GM12874 (cell line): ENCODE data around the gene LRRC8C.

ENCODE experiments used
- TF ChIP-seq, protein P1 (sequence below): IDR thresholded peaks from 2 replicates; pipeline ENCODE4 v1.5.1; 2011; ENCODE audit warnings: low read depth, mild to moderate bottlenecking, control low read depth, low read length, moderate library complexity; ENCODE audit not compliant: insufficient read depth

The LRRC8C gene

DNA sequence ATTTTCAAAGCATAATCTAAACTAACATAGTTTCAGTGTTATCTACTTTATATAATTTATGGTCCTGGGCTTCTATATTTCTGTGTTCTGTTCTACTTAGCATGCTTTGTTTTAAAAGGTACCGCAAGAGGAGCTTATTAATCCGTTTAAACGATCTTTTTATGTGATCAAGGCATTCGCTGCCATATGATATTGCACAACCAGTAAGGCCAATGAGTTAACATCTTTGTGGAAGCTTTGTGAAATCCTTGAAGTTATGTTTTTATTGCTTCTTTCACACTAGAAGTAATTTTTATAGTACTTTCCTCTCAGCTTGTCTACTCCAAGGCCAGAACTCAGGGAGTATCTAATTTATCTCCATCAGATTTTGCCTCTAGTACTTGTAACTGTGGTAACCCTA lies 8.9 kb downstream of the LRRC8C start:
- TF ChIP-seq, protein P1, sequence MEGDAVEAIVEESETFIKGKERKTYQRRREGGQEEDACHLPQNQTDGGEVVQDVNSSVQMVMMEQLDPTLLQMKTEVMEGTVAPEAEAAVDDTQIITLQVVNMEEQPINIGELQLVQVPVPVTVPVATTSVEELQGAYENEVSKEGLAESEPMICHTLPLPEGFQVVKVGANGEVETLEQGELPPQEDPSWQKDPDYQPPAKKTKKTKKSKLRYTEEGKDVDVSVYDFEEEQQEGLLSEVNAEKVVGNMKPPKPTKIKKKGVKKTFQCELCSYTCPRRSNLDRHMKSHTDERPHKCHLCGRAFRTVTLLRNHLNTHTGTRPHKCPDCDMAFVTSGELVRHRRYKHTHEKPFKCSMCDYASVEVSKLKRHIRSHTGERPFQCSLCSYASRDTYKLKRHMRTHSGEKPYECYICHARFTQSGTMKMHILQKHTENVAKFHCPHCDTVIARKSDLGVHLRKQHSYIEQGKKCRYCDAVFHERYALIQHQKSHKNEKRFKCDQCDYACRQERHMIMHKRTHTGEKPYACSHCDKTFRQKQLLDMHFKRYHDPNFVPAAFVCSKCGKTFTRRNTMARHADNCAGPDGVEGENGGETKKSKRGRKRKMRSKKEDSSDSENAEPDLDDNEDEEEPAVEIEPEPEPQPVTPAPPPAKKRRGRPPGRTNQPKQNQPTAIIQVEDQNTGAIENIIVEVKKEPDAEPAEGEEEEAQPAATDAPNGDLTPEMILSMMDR = no peak

DNA sequence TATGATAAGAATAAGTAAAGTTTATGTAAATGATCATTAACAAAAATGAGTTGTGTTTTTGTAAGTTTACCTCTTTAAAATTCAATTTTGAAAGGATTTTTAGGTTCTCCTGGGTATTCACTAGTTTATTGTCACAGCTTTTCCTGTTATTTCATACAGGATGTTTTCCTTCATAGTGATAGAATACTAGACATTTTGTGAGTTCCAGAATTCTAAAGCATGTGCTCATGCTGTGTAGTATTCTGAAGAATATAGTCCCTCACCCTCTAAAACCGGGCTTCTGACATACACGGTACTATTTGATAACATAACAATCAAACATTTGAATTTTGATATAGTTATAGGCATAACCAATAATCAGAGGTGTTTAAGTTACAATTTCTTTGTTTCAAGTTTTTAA lies 10.7 kb downstream of the LRRC8C start:
- TF ChIP-seq, protein P1 = no peak

DNA sequence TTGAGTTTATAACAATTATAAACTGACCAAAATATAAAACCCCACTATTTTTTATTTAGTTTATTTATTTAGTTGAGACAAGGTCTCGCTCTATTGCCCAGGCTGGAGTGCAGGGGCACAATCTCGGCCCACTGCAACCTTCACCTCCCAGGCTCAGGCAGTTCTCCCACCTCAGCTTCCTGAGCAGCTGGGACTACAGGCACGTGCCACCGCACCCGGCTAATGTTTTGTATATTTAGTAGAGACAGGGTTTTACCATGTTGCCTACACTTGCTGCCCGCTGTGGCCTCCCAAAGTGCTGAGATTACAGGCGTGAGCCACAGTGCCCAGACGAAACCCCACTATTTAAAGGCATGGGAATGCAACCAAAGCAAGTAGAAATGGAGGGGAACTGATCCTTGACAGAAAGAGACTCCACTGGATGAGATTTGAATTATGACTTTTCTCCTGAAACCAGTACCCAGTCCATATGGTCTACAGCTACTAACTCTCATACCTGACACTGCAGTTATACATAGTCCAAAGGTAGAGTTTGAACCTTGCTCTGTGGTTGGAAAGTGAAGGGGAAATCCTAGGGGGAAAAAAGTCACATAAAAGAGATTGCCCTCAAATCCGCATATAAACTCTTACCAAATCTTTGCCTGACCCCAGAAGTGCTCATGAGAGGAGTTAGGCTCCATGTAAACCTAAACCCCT lies 11.3 kb downstream of the LRRC8C start:
- TF ChIP-seq, protein P1 = no peak

DNA sequence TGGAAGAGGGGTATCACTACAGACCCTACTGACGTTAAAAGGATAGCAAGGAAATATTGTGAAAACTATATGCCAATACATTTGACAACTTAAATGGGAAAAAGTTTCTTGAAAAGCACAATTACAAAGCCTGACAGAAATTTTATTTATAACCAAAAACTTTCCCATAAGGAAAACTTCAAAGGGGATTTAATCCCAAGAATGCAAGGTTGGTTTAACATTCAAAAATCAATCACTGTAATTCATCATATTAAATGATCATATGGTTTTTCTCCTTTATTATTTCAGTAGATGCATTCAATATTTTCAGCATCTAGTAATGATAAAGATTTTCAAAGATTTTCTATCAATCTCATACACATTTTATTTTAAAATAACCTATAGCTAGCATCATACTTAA lies 13.3 kb downstream of the LRRC8C start:
- TF ChIP-seq, protein P1 = no peak

DNA sequence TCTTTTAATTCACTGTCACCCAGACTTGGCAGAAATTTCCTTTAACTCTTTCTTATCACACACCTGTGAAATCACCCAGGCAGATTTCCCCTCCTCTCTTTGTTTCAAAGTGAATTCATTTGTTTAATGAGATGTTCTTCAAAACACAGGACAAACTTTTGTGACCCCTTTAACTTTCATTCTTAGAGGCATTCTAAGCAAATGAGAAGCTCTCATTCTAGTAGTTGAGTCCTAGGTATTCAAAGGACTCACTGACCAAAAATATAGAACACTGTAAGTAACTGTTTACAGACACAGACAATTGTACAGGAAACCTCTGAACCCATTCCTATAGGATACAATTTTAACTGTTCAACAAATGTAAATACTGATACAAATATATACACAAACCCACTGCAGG lies 16.9 kb downstream of the LRRC8C start:
- TF ChIP-seq, protein P1 = no peak

DNA sequence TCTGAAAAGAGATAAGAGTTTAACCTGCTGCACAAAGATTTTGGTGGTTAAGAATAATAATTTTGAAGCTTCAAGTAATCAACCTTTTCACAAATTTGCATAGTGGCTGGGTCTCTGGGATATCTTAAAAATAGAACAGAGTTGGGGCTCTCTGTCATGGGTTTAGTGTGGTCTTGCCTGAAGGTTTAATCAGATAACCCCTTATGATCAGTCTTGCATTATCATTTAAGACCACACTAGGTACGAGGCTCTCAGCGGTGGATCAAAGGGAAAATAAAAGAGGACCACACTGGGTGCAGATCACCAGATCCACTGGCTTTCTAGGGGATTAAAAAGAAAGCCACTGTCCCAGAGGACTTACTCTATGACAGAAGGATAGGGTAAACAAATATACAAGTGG lies 19.5 kb downstream of the LRRC8C start:
- TF ChIP-seq, protein P1 = no peak

DNA sequence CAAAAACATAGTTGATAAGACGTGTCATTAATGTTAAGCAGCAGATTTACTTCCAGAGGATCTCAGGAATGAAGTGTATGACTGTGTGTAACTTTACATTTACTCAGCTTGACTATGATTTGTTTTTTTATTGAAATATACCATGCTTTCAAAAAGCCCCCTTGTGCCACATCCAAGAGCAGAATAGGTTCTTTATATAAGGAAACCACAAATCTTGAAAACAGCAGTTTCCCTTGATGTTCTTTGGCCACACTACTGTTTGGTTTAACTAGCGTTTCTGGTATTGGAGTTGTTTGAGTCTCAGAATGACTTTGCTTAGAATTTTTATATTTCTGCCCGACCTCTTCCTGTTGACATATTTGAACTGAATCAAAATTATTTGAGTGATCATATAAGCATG lies 25.0 kb downstream of the LRRC8C start:
- TF ChIP-seq, protein P1 = no peak
